DND-41 (cell line): Measurements from ENCODE around the gene ERMARD.

Experiments used
- EZH2 ChIP-seq: IDR thresholded peaks from 3 replicates; pipeline ENCODE4 v1.6.1; 2012; ENCODE audit warnings: borderline replicate concordance, low read depth, mild to moderate bottlenecking, moderate library complexity, low read length, inconsistent platforms; ENCODE audit not compliant: severe bottlenecking
- TF ChIP-seq, protein P1 (sequence below): IDR thresholded peaks from 2 replicates; pipeline ENCODE4 v1.5.1; 2012; ENCODE audit warnings: borderline replicate concordance, low read length, moderate library complexity, mild to moderate bottlenecking; ENCODE audit not compliant: poor library complexity, severe bottlenecking; ENCODE audit errors: extremely low read depth

DNA sequence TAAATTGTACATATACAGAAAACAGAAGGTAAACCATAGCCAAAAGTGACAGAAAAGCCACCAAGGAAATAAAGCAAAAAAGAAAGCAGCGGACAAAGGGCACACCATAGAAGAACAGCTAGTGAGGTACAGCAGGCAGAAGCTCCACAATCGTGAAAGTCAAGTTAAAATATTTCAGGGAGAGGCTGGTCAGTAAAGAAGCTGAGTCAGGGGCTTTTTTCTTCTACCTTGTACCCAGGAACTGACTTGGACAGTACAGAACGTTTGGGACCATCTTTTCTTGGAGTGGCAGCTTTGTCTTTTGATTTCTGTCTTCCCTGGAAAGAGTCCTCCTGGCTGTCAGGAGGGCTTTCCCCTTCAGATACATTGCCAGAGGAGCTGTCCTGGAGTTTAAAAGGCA, 41.4 kb upstream of the ERMARD start:
- TF ChIP-seq, protein P1, sequence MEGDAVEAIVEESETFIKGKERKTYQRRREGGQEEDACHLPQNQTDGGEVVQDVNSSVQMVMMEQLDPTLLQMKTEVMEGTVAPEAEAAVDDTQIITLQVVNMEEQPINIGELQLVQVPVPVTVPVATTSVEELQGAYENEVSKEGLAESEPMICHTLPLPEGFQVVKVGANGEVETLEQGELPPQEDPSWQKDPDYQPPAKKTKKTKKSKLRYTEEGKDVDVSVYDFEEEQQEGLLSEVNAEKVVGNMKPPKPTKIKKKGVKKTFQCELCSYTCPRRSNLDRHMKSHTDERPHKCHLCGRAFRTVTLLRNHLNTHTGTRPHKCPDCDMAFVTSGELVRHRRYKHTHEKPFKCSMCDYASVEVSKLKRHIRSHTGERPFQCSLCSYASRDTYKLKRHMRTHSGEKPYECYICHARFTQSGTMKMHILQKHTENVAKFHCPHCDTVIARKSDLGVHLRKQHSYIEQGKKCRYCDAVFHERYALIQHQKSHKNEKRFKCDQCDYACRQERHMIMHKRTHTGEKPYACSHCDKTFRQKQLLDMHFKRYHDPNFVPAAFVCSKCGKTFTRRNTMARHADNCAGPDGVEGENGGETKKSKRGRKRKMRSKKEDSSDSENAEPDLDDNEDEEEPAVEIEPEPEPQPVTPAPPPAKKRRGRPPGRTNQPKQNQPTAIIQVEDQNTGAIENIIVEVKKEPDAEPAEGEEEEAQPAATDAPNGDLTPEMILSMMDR, result no peak
- TF ChIP-seq EZH2, result no peak
